GM12874 (cell line): Measurements from ENCODE around the gene CLCN3.

Source experiments
- CTCF ChIP-seq: IDR thresholded peaks from 2 replicates; pipeline ENCODE4 v1.5.1; 2011; ENCODE audit warnings: low read depth, mild to moderate bottlenecking, control low read depth, low read length, moderate library complexity; ENCODE audit not compliant: insufficient read depth

CLCN3 gene

GRCh38 chr4:169619958-169620879 lies at the start of gene CLCN3:
TSS of gene CLCN3 (plus strand) at chr4:169620578. CDS start at chr4:169635929, 15,351 bp downstream.
- TF ChIP-seq CTCF, result no peak

GRCh38 chr4:169571435-169571834 lies 48.9 kb upstream of the CLCN3 start:
- no peak for TF ChIP-seq CTCF

GRCh38 chr4:169573889-169574288 lies 46.5 kb upstream of the CLCN3 start:
- TF ChIP-seq CTCF, result no peak

- TF ChIP-seq CTCF, result 0 out of 2 replicates have a peak, but pooled peaks have one; percentile 7
These were observed 38.2 kb upstream of the CLCN3 start for GRCh38 chr4:169582203-169582602.

- no peak for TF ChIP-seq CTCF
These were observed 37.7 kb upstream of the CLCN3 start for GRCh38 chr4:169582706-169583105.

GRCh38 chr4:169583563-169583962 lies 36.8 kb upstream of the CLCN3 start:
- TF ChIP-seq CTCF, result no peak

GRCh38 chr4:169593050-169593560 lies 27.3 kb upstream of the CLCN3 start:
- no peak for TF ChIP-seq CTCF
